IMR-90 (cell line): ENCODE data around the gene ERV3-1. TPM values are rescaled to one million over a fixed set of nuclear protein-coding genes. Genes with fewer than 3 reads are reported as not detected.

Source experiments
- ATAC-seq: fragments of 200-7000 bp; cut with Tn5 transposase; 2 replicates; pipeline ENCODE4 v1.9.1; 2020; ENCODE audit warnings: low read depth, mild to moderate bottlenecking, moderate library complexity
- BruUV-seq: library from RNA; stranded (reverse); fragments of 400-500 nt; replicated peaks from 2 replicates; lab custom pipeline; 2021; lab: Mats Ljungman, UMichigan
- CTCF ChIA-PET: fragments of 300-600 bp; formaldehyde crosslinking; extraction: SDS; loops from one replicate; lab custom pipeline; 2021; ENCODE audit warnings: antibody characterized with exemption; lab: Yijun Ruan, JAX
- POLR2A ChIA-PET: fragments of 300-600 bp; sonication (Branson Sonifier 250); formaldehyde crosslinking; loops from one replicate; lab custom pipeline; 2022; ENCODE audit warnings: antibody characterized with exemption; ENCODE audit not compliant: unreplicated experiment; lab: Charles Lee
- DNase-seq: peaks from one replicate; pipeline ENCODE4 v3.0.0; 2013
- H2AFZ ChIP-seq: replicated peaks from 2 replicates; pipeline ENCODE3; 2013; ENCODE audit warnings: low read length, mild to moderate bottlenecking; ENCODE audit not compliant: poor library complexity
- H2AK5ac ChIP-seq: 2 replicates; pipeline ENCODE4 v1.6.1; 2013; ENCODE audit warnings: low read depth, low read length, inconsistent platforms
- H2AK9ac ChIP-seq: replicated peaks from 2 replicates; pipeline ENCODE3; 2013; ENCODE audit warnings: mild to moderate bottlenecking, low read depth, low read length, moderate library complexity; ENCODE audit not compliant: poor library complexity
- H2BK120ac ChIP-seq: 2 replicates; pipeline ENCODE4 v1.6.1; 2013; ENCODE audit warnings: low read depth, low read length, inconsistent platforms
- H2BK15ac ChIP-seq: 3 replicates; pipeline ENCODE4 v1.6.1; 2013; ENCODE audit warnings: low read depth, low read length, inconsistent platforms
- H2BK20ac ChIP-seq: 2 replicates; pipeline ENCODE4 v1.6.1; 2013; ENCODE audit warnings: low read depth, mild to moderate bottlenecking, inconsistent platforms, low read length, moderate library complexity
- H2BK5ac ChIP-seq: 2 replicates; pipeline ENCODE4 v1.6.1; 2013; ENCODE audit warnings: mild to moderate bottlenecking, low read depth, low read length, inconsistent platforms; ENCODE audit not compliant: poor library complexity, severe bottlenecking
- H3K14ac ChIP-seq: replicated peaks from 2 replicates; pipeline ENCODE4 v1.6.1; 2013; ENCODE audit warnings: low read depth, low read length, inconsistent platforms
- H3K18ac ChIP-seq: 2 replicates; pipeline ENCODE4 v1.6.1; 2013; ENCODE audit warnings: low read depth, low read length, control low read depth
- H3K23ac ChIP-seq: 2 replicates; pipeline ENCODE4 v1.6.1; 2013; ENCODE audit warnings: low read depth, low read length, inconsistent platforms
- H3K27ac ChIP-seq: 2 replicates; pipeline ENCODE4 v1.5.1; 2013; ENCODE audit warnings: mild to moderate bottlenecking, control low read depth, low read length; ENCODE audit not compliant: insufficient read depth
- H3K27me3 ChIP-seq: 2 replicates; pipeline ENCODE4 v1.6.1; 2013; ENCODE audit warnings: low read length; ENCODE audit not compliant: control insufficient read depth, insufficient read depth
- H3K36me3 ChIP-seq: 2 replicates; pipeline ENCODE4 v1.6.1; 2013; ENCODE audit warnings: low read length, mixed read lengths; ENCODE audit not compliant: control insufficient read depth, insufficient read depth
- H3K4ac ChIP-seq: 2 replicates; pipeline ENCODE4 v1.6.1; 2013; ENCODE audit warnings: low read depth, low read length, inconsistent platforms
- H3K4me1 ChIP-seq: 2 replicates; pipeline ENCODE4 v1.6.1; 2013; ENCODE audit warnings: low read length, mixed read lengths; ENCODE audit not compliant: control insufficient read depth, insufficient read depth
- H3K4me2 ChIP-seq: 2 replicates; pipeline ENCODE4 v1.6.1; 2013; ENCODE audit warnings: low read depth, mild to moderate bottlenecking, control low read depth, low read length, moderate library complexity
- H3K4me3 ChIP-seq: 2 replicates; pipeline ENCODE4 v1.5.1; 2013; ENCODE audit warnings: low read depth, mild to moderate bottlenecking, control low read depth, low read length, moderate library complexity; ENCODE audit not compliant: insufficient read depth
- H3K56ac ChIP-seq: 2 replicates; pipeline ENCODE4 v1.6.1; 2013; ENCODE audit warnings: low read length, inconsistent platforms; ENCODE audit not compliant: insufficient read depth; ENCODE audit errors: extremely low read depth
- H3K79me1 ChIP-seq, 2 experiments: 2 replicates each; pipeline ENCODE4 v1.6.1; 2013; ENCODE audit warnings: low read length in 2 of 2, inconsistent platforms in 1 of 2, low read depth in 1 of 2
- H3K9ac ChIP-seq: 2 replicates; pipeline ENCODE4 v1.6.1; 2013; ENCODE audit warnings: low read depth, low read length, control low read depth
- H3K9me1 ChIP-seq: 2 replicates; pipeline ENCODE4 v1.6.1; 2013; ENCODE audit warnings: low read length, inconsistent platforms; ENCODE audit not compliant: insufficient read depth
- H3K9me3 ChIP-seq: 2 replicates; pipeline ENCODE4 v1.6.1; 2013; ENCODE audit warnings: low read length; ENCODE audit not compliant: control insufficient read depth, insufficient read depth
- H4K20me1 ChIP-seq: 2 replicates; pipeline ENCODE4 v1.6.1; 2013; ENCODE audit warnings: low read length, inconsistent platforms; ENCODE audit not compliant: insufficient read depth
- H4K5ac ChIP-seq: 2 replicates; pipeline ENCODE4 v1.6.1; 2013; ENCODE audit warnings: mild to moderate bottlenecking, low read depth, low read length, control low read depth
- H4K8ac ChIP-seq, 2 experiments: 2 replicates each; pipeline ENCODE4 v1.6.1; 2013; ENCODE audit warnings: low read depth in 2 of 2, low read length in 2 of 2, control low read depth in 1 of 2, inconsistent platforms in 1 of 2
- H4K91ac ChIP-seq: 2 replicates; pipeline ENCODE4 v1.6.1; 2013; ENCODE audit warnings: low read depth, low read length, inconsistent platforms; ENCODE audit not compliant: insufficient read depth
- BHLHE40 ChIP-seq: fragments of 150-350 bp; IDR thresholded peaks from 2 replicates; pipeline ENCODE4 v1.6.1; 2016; ENCODE audit warnings: mild to moderate bottlenecking, low read depth, low read length
- CEBPB ChIP-seq: IDR thresholded peaks from 2 replicates; pipeline ENCODE4 v1.6.1; 2012; ENCODE audit warnings: low read depth, low read length, improper control_type of control experiment
- CHD1 ChIP-seq: IDR thresholded peaks from 2 replicates; pipeline ENCODE4 v1.6.1; 2012; ENCODE audit warnings: low read depth, low read length, improper control_type of control experiment
- FOS ChIP-seq: fragments of 150-350 bp; IDR thresholded peaks from 2 replicates; pipeline ENCODE4 v1.6.1; 2016; ENCODE audit warnings: low read depth, low read length
- MAFK ChIP-seq: IDR thresholded peaks from 2 replicates; pipeline ENCODE4 v1.6.1; 2012; ENCODE audit warnings: low read depth, low read length, improper control_type of control experiment
- MAZ ChIP-seq: IDR thresholded peaks from 2 replicates; pipeline ENCODE4 v1.6.1; 2012; ENCODE audit warnings: low read depth, mild to moderate bottlenecking, low read length, improper control_type of control experiment, moderate library complexity, borderline replicate concordance
- MXI1 ChIP-seq: IDR thresholded peaks from 2 replicates; pipeline ENCODE4 v1.6.1; 2012; ENCODE audit warnings: low read depth, mild to moderate bottlenecking, low read length, moderate library complexity, borderline replicate concordance
- NFE2L2 ChIP-seq: fragments of 150-350 bp; IDR thresholded peaks from 2 replicates; pipeline ENCODE4 v1.6.1; 2016; ENCODE audit warnings: low read depth, mild to moderate bottlenecking, low read length
- RAD21 ChIP-seq: IDR thresholded peaks from 2 replicates; pipeline ENCODE4 v1.6.1; 2012; ENCODE audit warnings: low read length, improper control_type of control experiment
- RFX5 ChIP-seq: IDR thresholded peaks from 2 replicates; pipeline ENCODE4 v1.8.0; 2012; ENCODE audit warnings: low read depth, mild to moderate bottlenecking, low read length, moderate library complexity
- SMC3 ChIP-seq: fragments of 150-350 bp; IDR thresholded peaks from 2 replicates; pipeline ENCODE4 v1.6.1; 2016; ENCODE audit warnings: low read depth, mild to moderate bottlenecking, antibody characterized with exemption, low read length, moderate library complexity
- WGBS, 2 experiments: methylation state at CpG; one replicate each; pipeline versions ENCODE4 v1.1.5 to v1.1.7; 2013; ENCODE audit warnings: missing lambda C conversion rate in 2 of 2; ENCODE audit not compliant: insufficient read length in 1 of 2; ENCODE audit errors: extremely low coverage in 2 of 2; 5-methylcytosine and 5-hydroxymethylcytosine counted together
- dilution Hi-C: fragments of 300-500 bp; cut with HindIII; formaldehyde crosslinking; loops from one replicate; pipeline ENCODE4 v1.14.3; 2018; ENCODE audit warnings: low sequenced_read_pairs; ENCODE audit not compliant: unreplicated experiment
- in situ Hi-C: fragments of 300-500 bp; cut with MboI; formaldehyde crosslinking; loops from 3 replicates; pipeline ENCODE4 v1.14.3; 2019; ENCODE audit warnings: low sequenced_read_pairs, inconsistent platforms, mixed read lengths
- intact Hi-C: fragments of 100-400 bp; cut with micrococcal nuclease; formaldehyde crosslinking; loops from 2 replicates; pipeline ENCODE4 v1.10.0; 2022
- polyA plus RNA-seq, 3 experiments: library from polyadenylated mRNA; depleted of rRNA; stranded (reverse); fragments of >200 nt; gene quantifications; 2 replicates each; pipeline ENCODE4 v1.2.3, GENCODE V29; 2012; ENCODE audit warnings: low replicate concordance in 1 of 3
- total RNA-seq: library from RNA; depleted of rRNA; stranded (reverse); fragments of >200 nt; gene quantifications from 2 replicates; pipeline ENCODE4 v1.2.3, GENCODE V29; 2012
- TF ChIP-seq, protein P1 (sequence below): conservative IDR thresholded peaks from 2 replicates; pipeline ENCODE4 v1.5.1; 2012; ENCODE audit warnings: mild to moderate bottlenecking, low read depth, low read length, improper control_type of control experiment

ERV3-1 gene
- total and polyA plus RNA-seq, 2 of the 4 experiments (the other 2 are of a cell fraction): 7.0 to 11.8 TPM

DNA sequence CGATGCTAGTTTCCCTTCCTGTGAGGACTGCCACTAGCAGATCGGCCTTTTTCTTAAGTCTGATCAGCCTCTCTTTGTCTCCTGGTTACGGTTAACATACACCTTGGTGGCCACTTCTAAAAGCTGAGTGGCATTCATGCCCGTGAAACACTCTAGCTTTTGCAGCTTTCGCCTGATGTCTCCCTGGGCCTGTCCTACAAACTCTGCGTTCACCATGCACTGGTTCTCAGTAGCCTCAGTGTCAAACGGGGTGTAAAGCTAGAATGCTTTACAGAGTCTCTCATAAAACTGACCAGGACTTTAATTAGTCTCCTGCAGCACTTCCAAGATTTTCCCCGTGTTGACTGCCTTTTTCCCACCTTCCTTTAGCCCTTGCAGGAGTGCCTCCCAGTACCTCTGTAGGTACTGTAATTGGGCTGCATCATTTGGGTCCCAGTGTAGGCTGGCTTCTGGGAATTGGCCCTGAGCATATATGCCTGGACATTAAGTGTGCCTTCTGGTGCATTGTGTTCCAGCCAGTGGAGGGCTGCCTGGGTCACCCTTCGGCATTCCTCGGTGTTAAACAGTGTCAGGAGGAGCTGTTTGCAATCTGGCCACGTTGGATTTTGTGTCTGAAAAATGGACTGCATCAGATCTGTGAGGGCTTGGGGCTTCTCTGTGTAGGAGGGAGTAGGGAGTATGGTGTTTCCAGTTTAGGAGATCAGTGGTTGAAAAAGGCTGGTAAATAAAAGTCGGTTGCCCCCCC, 9.2 kb downstream of the ERV3-1 start:
- Histone ChIP-seq H4K5ac (no peak overlapping the region), H4K91ac (no peak overlapping the region), H3K18ac (no peak overlapping the region), H3K4me3 (no peak overlapping the region), H3K56ac (no peak overlapping the region), H3K36me3 (peaks cover 36% of the 10 kb centered on the region), H3K27me3 (no peaks in the 10 kb centered on the region), H2BK20ac (no peak overlapping the region), H3K79me1 (peaks cover 16 to 20% of the 10 kb centered on the region in 2 experiments; a peak in 3 of 4 replicates), H2BK120ac (no peak overlapping the region), H3K14ac (no peak overlapping the region), H2BK15ac (no peak overlapping the region), H3K4me1 (no peaks in the 10 kb centered on the region; the same call in 1 of the 2 replicates), H4K20me1 (no peaks in the 10 kb centered on the region), H3K4ac (no peak overlapping the region), H3K9me1 (no peaks in the 10 kb centered on the region), H3K23ac (no peak overlapping the region), H3K27ac (no peak overlapping the region), H3K9ac (no peak overlapping the region), H2AFZ (no peak overlapping the region), H2AK9ac (no peak overlapping the region), H2AK5ac (no peak overlapping the region), H2BK5ac (no peak overlapping the region), H3K9me3 (peaks cover 68% of the 10 kb centered on the region), H3K4me2 (no peak overlapping the region), H4K8ac (no peak overlapping the region)
- no peak for DNase-seq
- TF ChIP-seq CEBPB (no peak), BHLHE40 (no peak), CHD1 (no peak), NFE2L2 (no peak), RAD21 (no peak), RFX5 (no peak), MAFK (no peak), MXI1 (no peak), FOS (no peak), MAZ (no peak), SMC3 (no peak)
- TF ChIP-seq, protein P1, sequence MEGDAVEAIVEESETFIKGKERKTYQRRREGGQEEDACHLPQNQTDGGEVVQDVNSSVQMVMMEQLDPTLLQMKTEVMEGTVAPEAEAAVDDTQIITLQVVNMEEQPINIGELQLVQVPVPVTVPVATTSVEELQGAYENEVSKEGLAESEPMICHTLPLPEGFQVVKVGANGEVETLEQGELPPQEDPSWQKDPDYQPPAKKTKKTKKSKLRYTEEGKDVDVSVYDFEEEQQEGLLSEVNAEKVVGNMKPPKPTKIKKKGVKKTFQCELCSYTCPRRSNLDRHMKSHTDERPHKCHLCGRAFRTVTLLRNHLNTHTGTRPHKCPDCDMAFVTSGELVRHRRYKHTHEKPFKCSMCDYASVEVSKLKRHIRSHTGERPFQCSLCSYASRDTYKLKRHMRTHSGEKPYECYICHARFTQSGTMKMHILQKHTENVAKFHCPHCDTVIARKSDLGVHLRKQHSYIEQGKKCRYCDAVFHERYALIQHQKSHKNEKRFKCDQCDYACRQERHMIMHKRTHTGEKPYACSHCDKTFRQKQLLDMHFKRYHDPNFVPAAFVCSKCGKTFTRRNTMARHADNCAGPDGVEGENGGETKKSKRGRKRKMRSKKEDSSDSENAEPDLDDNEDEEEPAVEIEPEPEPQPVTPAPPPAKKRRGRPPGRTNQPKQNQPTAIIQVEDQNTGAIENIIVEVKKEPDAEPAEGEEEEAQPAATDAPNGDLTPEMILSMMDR: no peak
- no TSS peak for BruUV-seq
- in situ Hi-C loops (no loop called here), dilution Hi-C loops (no loop called here), intact Hi-C loops (no loop called here)
- ATAC-seq: no peak
- ChIA-PET POLR2A (no interaction called here), CTCF (no interaction called here)
- 95% methylated on average over 6 of the region's 12 CpGs; no CpG with 5 or more reads in 1 of the 2 experiments for WGBS, 2 experiments
